Prostate gland (tissue), 2 donors: ENCODE data around the gene POTEF.
"Not testable (repeated sequence)": the region's sequence is repeated elsewhere in the genome, so short reads cannot be mapped to it uniquely, and the experiment has no call there.

Source experiments
- CTCF ChIP-seq, 4 experiments: fragments of 200-600 bp in 2 of 4; fragments of 450-650 bp in 2 of 4; sonication (generic) in 2 of 4; IDR thresholded peaks; 1 replicate in 3 of 4; 2 replicates in 1 of 4; pipeline ENCODE4 v1.5.1; 2016 to 2019; ENCODE audit warnings: antibody characterized with exemption in 4 of 4, mild to moderate bottlenecking in 2 of 4, moderate library complexity in 2 of 4
- POLR2A ChIP-seq: fragments of 450-650 bp; IDR thresholded peaks from one replicate; pipeline ENCODE4 v1.6.1; 2016; ENCODE audit warnings: antibody characterized with exemption, mild to moderate bottlenecking

GRCh38 chr2:130139331-130140280, 10.6 kb upstream of the POTEF start:
- not testable (repeated sequence) for TF ChIP-seq CTCF (IDR thresholded peaks at IDR 0.05); POLR2A
